NCI-H774 (cell line): ENCODE results near the gene CARD11.

Source experiments
- DNase-seq: peaks from one replicate; lab custom pipeline; 2025; lab: John Stamatoyannopoulos, UW

Gene CARD11

GRCh38 chr7:2905500-2905899, 138.2 kb downstream of the CARD11 start:
- DNase-seq, result no peak

- no peak for DNase-seq
These were observed 138.6 kb downstream of the CARD11 start for GRCh38 chr7:2905027-2905426.

- peak; percentile 78 for DNase-seq
These were observed 139.5 kb downstream of the CARD11 start for GRCh38 chr7:2904202-2904601.

- DNase-seq, result no peak
These were observed 139.9 kb downstream of the CARD11 start for GRCh38 chr7:2903682-2904162.

- no peak for DNase-seq
These were observed 146.6 kb downstream of the CARD11 start for GRCh38 chr7:2897023-2897422.

- no peak for DNase-seq
These were observed 147.5 kb downstream of the CARD11 start for GRCh38 chr7:2896131-2896530.

- DNase-seq, result no peak
These were observed 149.3 kb downstream of the CARD11 start for GRCh38 chr7:2894118-2894940.

- DNase-seq, result no peak
These were observed 150.2 kb downstream of the CARD11 start for GRCh38 chr7:2893411-2893861.

GRCh38 chr7:2892549-2892948, 151.1 kb downstream of the CARD11 start:
- no peak for DNase-seq

- no peak for DNase-seq
These were observed 155.9 kb downstream of the CARD11 start for GRCh38 chr7:2887816-2888215.

- peak; percentile 65 for DNase-seq
These were observed 156.8 kb downstream of the CARD11 start for GRCh38 chr7:2886900-2887299.

- DNase-seq, result no peak
These were observed 157.3 kb downstream of the CARD11 start for GRCh38 chr7:2886391-2886790.

GRCh38 chr7:2884161-2884560, 159.5 kb downstream of the CARD11 start:
- DNase-seq, result no peak

GRCh38 chr7:2883101-2883500, 160.6 kb downstream of the CARD11 start:
- DNase-seq, result no peak

GRCh38 chr7:2882111-2882510, 161.6 kb downstream of the CARD11 start:
- DNase-seq, result no peak

- no peak for DNase-seq
These were observed 162.7 kb downstream of the CARD11 start for GRCh38 chr7:2880874-2881533.

- DNase-seq, result no peak
These were observed 163.6 kb downstream of the CARD11 start for GRCh38 chr7:2880051-2880450.

GRCh38 chr7:2879354-2879753, 164.3 kb downstream of the CARD11 start:
- DNase-seq, result no peak

- DNase-seq, result no peak
These were observed 165.4 kb downstream of the CARD11 start for GRCh38 chr7:2878306-2878705.

- no peak for DNase-seq
These were observed 167.5 kb downstream of the CARD11 start for GRCh38 chr7:2876031-2876731.

- no peak for DNase-seq
These were observed 169.7 kb downstream of the CARD11 start for GRCh38 chr7:2873686-2874551.

- no peak for DNase-seq
These were observed 170.5 kb downstream of the CARD11 start for GRCh38 chr7:2873146-2873545.
